Loucy (cell line): ENCODE data around the gene PITX3.

Experiments used
- H2AFZ ChIP-seq: fragments of 200-600 bp; sonication (generic); 2 replicates; pipeline ENCODE4 v1.6.0; 2016; ENCODE audit warnings: antibody characterized with exemption, mild to moderate bottlenecking, low read length, moderate library complexity
- H3F3A ChIP-seq: fragments of 200-600 bp; 2 replicates; pipeline ENCODE4 v1.6.0; 2016; ENCODE audit warnings: antibody characterized with exemption, low read depth, mild to moderate bottlenecking
- H3K27me3 ChIP-seq: fragments of 200-600 bp; sonication (generic); 2 replicates; pipeline ENCODE4 v1.6.1; 2014; ENCODE audit warnings: low read length, mild to moderate bottlenecking; ENCODE audit not compliant: insufficient read depth, poor library complexity, severe bottlenecking
- H3K36me3 ChIP-seq: fragments of 200-600 bp; sonication (generic); 2 replicates; pipeline ENCODE4 v1.6.1; 2016; ENCODE audit warnings: low read length; ENCODE audit not compliant: insufficient read depth
- H3K4me1 ChIP-seq: fragments of 200-600 bp; sonication (generic); 2 replicates; pipeline ENCODE4 v1.5.1; 2014; ENCODE audit warnings: low read length, mild to moderate bottlenecking; ENCODE audit not compliant: insufficient read depth, poor library complexity, severe bottlenecking
- H3K4me2 ChIP-seq: fragments of 200-600 bp; sonication (generic); 2 replicates; pipeline ENCODE4 v1.6.0; 2014; ENCODE audit warnings: antibody characterized with exemption, low read length, low read depth, mild to moderate bottlenecking; ENCODE audit not compliant: poor library complexity, severe bottlenecking
- H3K4me3 ChIP-seq: fragments of 200-600 bp; sonication (generic); 2 replicates; pipeline ENCODE4 v1.5.1; 2014; ENCODE audit warnings: low read length, mild to moderate bottlenecking, mixed read lengths; ENCODE audit not compliant: poor library complexity, severe bottlenecking
- H3K79me2 ChIP-seq: fragments of 200-600 bp; sonication (generic); 2 replicates; pipeline ENCODE4 v1.6.1; 2014; ENCODE audit warnings: low read length; ENCODE audit not compliant: insufficient read depth
- H3K9ac ChIP-seq: fragments of 200-600 bp; sonication (generic); 2 replicates; pipeline ENCODE4 v1.6.0; 2014; ENCODE audit warnings: mild to moderate bottlenecking, low read depth, low read length, moderate library complexity; ENCODE audit not compliant: poor library complexity, severe bottlenecking
- H3K9me2 ChIP-seq: fragments of 200-600 bp; sonication (generic); replicated peaks from 2 replicates; pipeline ENCODE4 v1.6.1; 2016; ENCODE audit warnings: low read depth, low read length, mixed read lengths
- H3K9me3 ChIP-seq: fragments of 200-600 bp; sonication (generic); 2 replicates; pipeline ENCODE4 v1.6.1; 2014; ENCODE audit warnings: mild to moderate bottlenecking, antibody characterized with exemption, low read length, low read depth; ENCODE audit not compliant: insufficient read depth
- H4K20me1 ChIP-seq: fragments of 200-600 bp; sonication (generic); 2 replicates; pipeline ENCODE4 v1.6.0; 2014; ENCODE audit warnings: antibody characterized with exemption, low read length, mild to moderate bottlenecking; ENCODE audit not compliant: insufficient read depth, poor library complexity, severe bottlenecking
- EZH2phosphoT487 ChIP-seq: fragments of 200-600 bp; IDR thresholded peaks from 2 replicates; pipeline ENCODE4 v1.6.1; 2018; ENCODE audit warnings: antibody characterized with exemption, mild to moderate bottlenecking, moderate library complexity, borderline replicate concordance
- TF ChIP-seq, protein P1 (sequence below): fragments of 200-600 bp; sonication (generic); conservative IDR thresholded peaks from 2 replicates; pipeline ENCODE4 v1.5.1; 2014; ENCODE audit warnings: mild to moderate bottlenecking, antibody characterized with exemption, low read length

PITX3 gene

GRCh38 chr10:102268375-102268888 is 27.1 kb upstream of the PITX3 start:
- Histone ChIP-seq H3K4me3 (no peak overlapping the region), H3K79me2 (peaks cover 68% of the 10 kb centered on the region), H3F3A (no peaks in the 10 kb centered on the region), H3K9ac (no peak overlapping the region), H4K20me1 (peaks cover 20% of the 10 kb centered on the region), H3K4me1 (peaks cover 15% of the 10 kb centered on the region), H3K4me2 (no peak overlapping the region), H3K36me3 (peaks cover 41% of the 10 kb centered on the region; the same call in 1 of the 2 replicates), H3K9me3 (no peaks in the 10 kb centered on the region), H3K27me3 (no peaks in the 10 kb centered on the region), H2AFZ (no peak overlapping the region), H3K9me2 (no peaks in the 10 kb centered on the region)
- no peak for TF ChIP-seq EZH2phosphoT487
- TF ChIP-seq, protein P1, sequence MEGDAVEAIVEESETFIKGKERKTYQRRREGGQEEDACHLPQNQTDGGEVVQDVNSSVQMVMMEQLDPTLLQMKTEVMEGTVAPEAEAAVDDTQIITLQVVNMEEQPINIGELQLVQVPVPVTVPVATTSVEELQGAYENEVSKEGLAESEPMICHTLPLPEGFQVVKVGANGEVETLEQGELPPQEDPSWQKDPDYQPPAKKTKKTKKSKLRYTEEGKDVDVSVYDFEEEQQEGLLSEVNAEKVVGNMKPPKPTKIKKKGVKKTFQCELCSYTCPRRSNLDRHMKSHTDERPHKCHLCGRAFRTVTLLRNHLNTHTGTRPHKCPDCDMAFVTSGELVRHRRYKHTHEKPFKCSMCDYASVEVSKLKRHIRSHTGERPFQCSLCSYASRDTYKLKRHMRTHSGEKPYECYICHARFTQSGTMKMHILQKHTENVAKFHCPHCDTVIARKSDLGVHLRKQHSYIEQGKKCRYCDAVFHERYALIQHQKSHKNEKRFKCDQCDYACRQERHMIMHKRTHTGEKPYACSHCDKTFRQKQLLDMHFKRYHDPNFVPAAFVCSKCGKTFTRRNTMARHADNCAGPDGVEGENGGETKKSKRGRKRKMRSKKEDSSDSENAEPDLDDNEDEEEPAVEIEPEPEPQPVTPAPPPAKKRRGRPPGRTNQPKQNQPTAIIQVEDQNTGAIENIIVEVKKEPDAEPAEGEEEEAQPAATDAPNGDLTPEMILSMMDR: peak; percentile 58

GRCh38 chr10:102267748-102268147 is 26.4 kb upstream of the PITX3 start:
- no peak overlapping the region for H3K4me2 ChIP-seq
- no peaks in the 10 kb centered on the region for H3K9me2 ChIP-seq
- no peak overlapping the region for H3K4me3 ChIP-seq
- TF ChIP-seq, protein P1: no peak
- TF ChIP-seq EZH2phosphoT487: no peak
- H3K9ac ChIP-seq: no peak overlapping the region
- peaks cover 19% of the 10 kb centered on the region for H4K20me1 ChIP-seq
- H3K79me2 ChIP-seq: peaks cover 69% of the 10 kb centered on the region
- H3K27me3 ChIP-seq: no peaks in the 10 kb centered on the region
- H3K4me1 ChIP-seq: peaks cover 15% of the 10 kb centered on the region
- H3K36me3 ChIP-seq: peaks cover 46% of the 10 kb centered on the region; the same call in 1 of the 2 replicates
- H3K9me3 ChIP-seq: no peaks in the 10 kb centered on the region
- no peak overlapping the region for H2AFZ ChIP-seq
- H3F3A ChIP-seq: no peaks in the 10 kb centered on the region

DNA sequence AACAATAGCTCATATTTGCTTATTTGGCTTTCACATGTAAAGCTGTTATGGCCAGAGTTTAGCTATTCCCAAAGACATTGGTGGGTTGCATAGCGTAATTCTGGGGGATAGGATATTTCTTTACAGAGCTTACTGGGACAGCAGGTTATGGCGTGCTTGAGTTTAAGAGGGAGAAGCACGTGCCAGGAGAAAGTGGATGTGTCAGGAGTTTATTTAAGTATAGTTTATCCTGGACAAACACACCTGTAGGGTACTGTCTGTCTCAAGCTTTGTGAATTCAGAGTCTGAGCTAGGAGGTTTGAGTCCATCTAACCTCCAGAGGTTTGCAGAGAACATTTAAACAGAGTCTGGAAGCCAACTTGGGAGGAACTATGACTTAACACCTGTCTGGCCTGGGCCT is 25.4 kb upstream of the PITX3 start:
- Histone ChIP-seq H2AFZ (no peak overlapping the region), H3K9me2 (no peaks in the 10 kb centered on the region), H3K4me3 (no peak overlapping the region), H3K79me2 (peaks cover 66% of the 10 kb centered on the region), H3K4me2 (no peak overlapping the region), H3K9ac (no peak overlapping the region), H3F3A (no peaks in the 10 kb centered on the region), H4K20me1 (peaks cover 16% of the 10 kb centered on the region), H3K4me1 (peaks cover 15% of the 10 kb centered on the region), H3K36me3 (peaks cover 49% of the 10 kb centered on the region; the same call in 1 of the 2 replicates), H3K9me3 (no peaks in the 10 kb centered on the region), H3K27me3 (no peaks in the 10 kb centered on the region)
- TF ChIP-seq, protein P1: no peak
- TF ChIP-seq EZH2phosphoT487: no peak
